Stimulated activated CD8-positive, alpha-beta memory T cell treated with anti-CD3 and anti-CD28 coated beads, Interleukin-2, amount 100 ng/mL, for 48 hours (primary cell): ENCODE data around the gene SPATS2L.

Experiments used
- DNase-seq, 2 donors: peaks; one replicate each; pipeline ENCODE4 v3.0.0-alpha.2; 2020; ENCODE audit warnings: low read depth in 2 of 2

The SPATS2L gene

DNA sequence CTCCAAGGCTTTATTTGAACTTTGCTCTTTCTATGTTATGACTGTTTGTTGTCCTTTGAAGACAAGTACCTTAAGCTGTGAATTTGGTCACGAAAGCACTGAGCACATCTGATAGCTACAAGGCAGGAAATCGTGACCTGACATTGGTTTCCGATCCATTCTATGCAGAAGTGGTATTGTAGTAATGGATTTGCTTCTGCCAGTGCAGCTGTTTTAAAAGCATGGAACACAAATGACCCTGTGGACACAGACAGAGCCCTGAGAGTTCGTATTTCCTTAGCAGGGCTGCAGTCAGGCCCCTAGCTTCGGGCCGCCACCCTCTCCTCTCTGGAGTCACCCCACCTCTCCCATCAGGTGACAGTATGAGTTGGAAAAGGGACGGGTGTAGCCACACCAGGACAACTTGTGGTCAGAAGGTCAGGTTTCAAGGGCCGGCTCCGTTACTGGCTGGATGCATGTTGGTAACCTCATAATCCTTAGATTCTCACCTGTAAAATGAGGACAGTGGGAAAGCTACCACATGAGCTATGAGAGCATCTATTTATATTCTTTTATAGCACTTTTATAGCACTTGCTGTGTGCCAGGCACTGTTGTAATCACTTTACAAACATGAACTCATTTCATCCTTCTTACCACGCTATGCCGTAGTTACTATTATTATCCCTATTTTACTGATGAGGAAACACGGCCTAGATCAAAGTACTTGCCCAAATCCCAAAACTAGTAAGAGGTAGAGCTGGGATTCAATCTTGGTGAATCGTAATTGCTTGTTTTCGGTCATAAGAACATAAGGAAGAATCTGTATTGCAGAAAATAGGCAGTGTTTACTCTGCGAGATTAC is 70.2 kb downstream of the SPATS2L start:
- no peak for DNase-seq

DNA sequence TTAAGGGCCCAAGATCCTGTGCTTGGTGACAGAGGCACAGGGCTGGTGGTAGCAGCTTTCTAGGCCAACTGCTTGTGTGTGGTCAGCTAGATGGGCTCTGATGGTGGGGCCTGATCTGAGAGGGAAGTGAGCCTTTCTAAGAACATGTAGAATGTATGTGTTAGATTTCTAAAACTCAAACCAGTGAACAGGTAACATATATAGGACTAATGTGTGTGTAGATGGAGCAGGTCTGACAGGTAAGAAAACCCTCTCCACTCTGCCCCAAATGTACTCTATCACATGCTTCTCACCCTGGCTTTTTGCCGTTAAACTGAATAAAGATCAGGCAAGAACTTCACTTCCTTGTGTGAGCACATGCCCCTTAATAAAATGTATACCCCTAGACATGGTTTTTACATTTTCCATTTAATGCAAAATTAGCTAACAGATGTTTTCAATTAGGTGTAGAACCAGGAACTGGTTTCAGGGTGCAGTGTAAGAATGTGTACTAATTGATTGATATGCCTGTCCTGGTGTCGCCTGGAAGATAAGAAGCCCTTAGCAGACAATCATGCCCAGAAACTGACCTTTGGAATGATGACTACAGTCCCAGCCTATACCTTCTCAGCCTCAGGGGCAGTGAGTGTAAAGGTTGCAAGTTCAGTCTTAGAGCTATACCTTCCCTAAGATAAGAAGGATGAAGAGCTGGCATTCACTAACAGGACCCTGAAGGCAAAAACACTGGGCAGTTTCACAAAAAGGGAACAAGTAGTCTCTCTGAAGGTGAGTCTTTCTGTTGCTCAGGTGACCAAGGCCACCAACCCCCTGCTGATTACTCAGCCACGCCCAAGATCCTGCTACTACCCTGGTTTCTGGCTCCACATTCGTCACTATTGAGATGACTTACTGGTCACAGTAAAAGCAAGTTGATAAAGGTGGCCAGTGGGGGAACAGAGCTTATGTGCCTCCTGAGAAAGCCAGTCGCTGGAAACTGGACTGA is 71.2 kb downstream of the SPATS2L start:
- no peak for DNase-seq

DNA sequence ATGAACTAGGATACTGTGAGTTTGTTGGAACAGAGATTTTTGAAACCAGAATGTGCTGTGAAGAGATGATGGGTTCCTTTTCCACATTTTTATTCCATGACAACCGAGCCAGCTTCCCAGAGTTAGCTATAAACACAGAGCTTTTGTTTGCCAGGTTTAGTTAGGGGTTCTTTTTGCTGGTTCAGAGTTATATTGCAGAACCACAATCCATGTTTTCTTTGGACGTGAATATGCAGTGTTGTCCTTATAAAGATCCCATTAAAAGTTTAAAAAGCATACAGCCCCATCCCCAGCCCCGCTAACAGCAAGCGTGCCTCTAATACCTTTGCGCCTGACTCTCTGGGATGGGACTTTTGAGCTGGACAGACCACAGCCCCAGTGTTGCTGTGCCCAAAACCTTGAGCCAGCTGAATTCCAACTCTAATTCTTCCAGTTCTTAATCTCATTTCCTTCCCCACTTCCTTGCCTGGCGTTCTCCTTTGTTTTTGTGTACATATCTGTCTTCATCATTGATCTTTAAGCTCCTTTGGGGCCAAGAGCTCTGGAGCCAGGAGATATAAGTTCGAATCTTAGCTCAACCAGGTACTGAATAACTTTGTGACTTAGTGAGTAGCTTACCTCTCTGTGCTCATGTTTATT is 72.3 kb downstream of the SPATS2L start:
- no peak for DNase-seq

DNA sequence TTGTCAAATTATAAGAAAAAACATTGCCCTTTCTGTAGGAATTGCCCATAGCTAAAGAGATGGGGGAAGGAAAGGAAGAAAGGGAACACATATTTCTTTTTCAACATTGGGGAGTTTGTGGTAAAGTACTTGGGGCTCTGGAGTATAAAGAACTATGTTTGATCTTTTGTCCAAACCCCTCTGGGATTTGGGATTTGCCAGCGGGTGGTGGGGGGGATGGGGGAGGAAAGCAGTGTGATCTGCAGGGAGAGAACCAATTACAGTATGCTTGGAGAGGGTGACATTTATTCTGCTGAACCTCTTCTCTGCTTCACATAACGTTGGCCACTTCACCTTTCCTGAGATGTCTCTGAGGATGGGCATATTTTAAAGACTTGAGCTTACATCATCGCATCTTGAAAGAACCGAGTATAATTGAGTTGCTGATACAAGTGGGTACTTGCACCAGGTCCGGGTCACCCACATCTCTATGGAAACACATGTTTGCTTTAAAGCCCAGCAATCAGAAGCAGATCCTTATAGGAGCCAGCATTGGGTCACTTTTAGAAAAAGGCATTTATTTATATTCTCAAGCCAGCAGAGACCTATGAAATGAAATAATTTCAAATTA is 73.1 kb downstream of the SPATS2L start:
- no peak for DNase-seq

DNA sequence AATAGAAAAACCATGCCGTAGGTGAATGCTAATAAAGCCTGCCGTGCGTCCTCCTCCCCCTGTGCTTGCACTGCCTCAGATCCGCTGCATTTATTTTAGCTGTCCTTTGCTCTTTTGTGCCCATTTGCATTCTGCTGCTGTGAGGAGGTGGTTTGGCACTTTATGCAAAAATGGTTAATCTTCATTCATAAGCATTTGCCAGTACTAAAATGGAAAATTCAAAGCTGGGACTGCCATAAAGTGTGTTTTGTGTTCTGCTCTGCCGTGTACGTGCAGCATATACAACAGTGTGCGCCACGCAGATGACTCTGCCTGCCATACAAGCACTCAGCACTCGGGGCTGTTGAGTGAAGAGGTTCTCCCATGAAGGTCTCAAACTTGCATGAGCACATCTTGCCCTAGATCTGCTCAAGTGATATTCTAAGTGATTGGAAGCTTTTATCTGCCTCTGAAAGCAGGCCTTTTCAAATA is 73.6 kb downstream of the SPATS2L start:
- DNase-seq = no peak

DNA sequence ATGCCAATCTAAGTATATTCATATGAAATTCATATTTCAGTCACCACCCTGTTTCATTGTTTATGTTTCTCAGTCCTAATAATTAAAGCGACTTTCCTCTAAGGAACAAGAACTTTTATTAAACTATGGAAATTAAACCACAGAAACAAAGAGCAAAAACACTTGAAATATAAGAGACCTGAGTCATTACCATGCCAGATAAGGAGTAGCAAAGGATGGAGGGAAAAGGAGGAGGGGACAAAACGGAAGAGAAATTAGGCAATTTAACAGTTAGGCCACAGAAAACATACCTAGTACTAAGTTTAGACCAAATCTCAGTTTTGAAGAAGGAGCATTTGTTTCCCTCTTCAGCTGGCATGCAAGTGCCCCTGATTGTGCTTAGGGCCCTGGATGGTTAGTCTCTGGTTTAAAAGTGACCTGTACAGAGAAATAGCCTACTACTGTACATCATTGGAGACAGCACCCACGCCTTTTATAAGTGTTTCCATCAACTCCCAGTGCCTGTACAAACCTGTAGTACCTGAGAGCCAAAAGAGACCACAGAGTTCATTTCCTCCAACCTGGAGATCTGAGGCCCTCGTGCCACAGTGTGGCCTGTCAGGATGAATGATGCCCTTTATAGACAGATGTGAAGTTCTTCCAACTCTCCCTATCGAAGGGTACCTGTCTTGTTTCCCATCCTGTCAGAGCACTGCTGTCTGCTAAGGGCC is 74.5 kb downstream of the SPATS2L start:
- no peak for DNase-seq

DNA sequence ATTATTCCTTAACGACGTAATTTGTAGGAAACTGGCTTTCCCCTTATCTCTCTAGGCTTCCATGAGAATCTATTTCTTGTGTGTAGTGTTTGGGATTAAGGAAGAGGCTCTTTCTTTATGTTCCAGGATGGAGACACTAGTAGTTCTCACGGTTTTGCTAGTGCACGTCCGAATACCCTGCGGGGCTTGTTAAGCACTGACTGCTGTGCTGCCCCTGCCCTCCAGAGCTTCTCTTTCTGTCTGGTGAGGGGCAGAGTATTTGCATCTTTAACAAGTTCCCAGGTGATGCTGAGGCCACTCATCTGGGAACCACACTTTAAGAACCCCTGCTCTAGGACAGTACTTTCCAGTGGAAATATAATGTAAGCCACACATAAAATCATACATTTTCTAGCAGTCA is 76.4 kb downstream of the SPATS2L start:
- DNase-seq = no peak

DNA sequence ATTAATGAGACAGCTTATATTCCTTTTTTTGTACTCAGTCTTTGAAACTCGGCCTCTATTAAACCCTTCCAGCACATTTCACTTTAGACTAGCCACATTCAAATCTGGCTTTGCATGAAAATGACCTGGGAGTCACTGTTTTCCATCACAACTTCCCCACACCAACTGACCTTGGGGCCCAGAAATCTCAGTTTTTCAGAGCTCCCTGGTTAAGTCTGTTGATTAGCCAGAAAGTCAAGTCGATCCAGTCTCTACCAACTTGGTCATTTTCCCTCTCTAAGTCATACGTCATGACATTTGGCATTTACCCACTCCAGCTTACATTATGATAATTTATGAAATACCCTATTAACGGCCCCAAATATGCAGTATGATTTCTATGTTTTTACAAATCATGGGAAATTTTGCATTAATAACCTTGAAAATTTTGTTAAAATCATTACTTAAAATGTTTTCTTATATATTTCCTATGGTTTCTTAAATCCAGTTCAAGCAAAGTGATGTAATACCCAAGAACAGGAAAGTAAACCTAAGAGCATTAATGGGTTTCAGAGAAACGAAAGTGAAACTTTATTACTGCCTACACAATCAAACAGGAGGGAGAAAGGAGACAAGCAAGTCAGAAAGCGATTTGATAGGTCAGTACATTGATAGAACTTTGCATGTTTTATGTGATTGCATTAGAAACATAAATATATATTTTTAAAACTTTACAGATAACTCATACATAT is 77.1 kb downstream of the SPATS2L start:
- no peak for DNase-seq

DNA sequence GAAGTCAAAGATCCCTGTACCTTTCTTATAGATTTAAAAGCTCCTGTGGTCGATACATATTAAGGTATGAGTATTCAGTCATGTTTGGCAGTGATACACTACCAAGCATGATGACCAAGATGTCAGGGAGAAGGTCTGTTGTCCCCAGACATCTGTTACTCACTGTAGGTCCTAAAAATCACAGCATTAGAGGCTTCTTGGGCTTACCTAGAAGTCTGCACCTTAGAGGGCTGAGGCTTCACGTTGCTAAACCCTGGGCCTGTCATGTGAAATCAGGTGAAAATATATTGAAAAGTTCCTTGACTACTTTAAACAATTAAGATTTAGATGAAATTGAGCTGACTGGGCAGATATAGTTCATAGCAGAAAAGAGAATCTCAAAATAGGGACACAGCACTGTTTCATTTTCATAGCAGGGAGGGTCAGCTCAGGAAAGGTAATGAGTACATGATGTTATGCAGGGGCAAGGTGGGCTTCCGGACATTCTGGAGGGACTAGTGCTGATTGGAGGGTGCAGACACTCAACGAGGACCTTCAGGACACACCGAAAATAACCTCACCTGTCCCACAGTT is 78.7 kb downstream of the SPATS2L start:
- no peak for DNase-seq

DNA sequence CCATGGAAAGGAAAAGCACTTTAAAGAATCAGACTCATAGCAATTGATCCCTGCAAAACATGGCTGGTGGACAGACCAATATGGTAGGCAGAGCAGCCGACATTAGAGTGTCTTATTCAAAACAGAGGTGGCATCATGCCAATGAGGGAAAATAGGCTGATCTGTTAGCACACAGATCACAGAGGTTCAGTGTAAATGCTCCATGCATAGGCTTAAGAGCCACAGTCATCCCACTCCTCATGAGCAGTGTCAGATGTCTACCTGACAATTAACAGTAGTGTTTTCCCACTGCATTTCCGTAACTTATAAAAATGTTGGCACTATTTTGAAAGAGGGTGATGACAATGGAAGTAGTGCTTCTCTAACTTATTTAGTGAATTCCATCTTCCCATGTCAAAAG is 86.7 kb downstream of the SPATS2L start:
- no peak for DNase-seq

DNA sequence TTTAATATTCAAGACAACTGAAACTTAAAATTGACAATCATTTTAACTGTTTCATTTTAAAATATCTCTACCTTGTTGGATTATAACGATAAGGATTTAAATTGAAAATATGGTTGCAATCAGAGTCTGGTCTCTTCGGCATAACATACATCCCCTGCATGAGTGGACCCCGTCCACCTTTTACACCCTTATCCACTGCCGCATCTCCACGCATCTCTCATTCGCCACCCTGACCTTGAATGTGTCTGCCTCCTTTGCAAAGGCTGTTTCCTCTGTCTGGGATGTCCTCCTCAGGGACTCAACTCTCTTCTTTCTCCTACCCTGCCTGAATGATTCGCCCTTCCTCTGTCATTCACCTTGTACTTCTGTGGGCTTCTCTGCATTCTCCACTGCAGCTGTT is 87.6 kb downstream of the SPATS2L start:
- no peak for DNase-seq

DNA sequence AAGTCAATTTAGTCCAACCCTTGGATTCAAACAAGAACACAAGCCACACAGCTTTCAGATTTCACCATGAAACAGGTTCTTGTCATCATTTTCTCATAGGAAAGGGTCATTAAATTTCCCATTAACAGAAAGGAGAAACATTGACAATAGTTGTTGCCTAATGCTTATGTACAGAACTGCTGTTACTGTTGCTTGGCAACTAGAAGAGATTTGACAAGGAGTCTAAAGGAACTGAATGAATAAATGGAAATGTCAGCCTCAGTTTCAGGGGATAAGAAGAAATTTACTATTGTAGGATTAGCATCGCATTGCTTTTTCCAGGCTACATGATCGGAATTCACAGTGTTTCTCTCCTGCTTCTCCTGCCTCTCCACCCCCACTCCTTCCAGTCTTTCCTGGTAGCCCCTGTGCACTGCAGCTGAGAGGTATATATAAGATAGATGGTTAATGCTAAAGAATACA is 90.3 kb downstream of the SPATS2L start:
- no peak for DNase-seq

DNA sequence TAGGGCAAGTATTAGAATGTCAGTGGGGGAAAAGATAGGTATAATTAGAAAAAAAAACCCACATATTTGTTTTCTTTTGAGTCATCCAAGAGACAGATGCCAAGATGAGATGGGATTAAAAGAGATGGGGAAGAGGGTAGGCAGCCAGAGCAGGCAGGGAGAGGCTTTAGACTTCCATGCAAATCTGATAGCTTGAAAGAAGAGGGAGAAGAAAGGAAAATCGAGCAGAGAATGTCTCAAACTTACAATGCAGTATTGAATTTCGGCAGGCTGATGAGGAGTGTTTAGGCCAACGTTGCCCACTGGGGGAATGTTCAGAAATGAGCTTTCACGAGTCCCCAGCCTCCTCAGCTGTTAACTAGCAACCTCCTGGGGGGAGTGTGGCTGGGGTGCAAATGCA is 91.3 kb downstream of the SPATS2L start:
- no peak for DNase-seq

DNA sequence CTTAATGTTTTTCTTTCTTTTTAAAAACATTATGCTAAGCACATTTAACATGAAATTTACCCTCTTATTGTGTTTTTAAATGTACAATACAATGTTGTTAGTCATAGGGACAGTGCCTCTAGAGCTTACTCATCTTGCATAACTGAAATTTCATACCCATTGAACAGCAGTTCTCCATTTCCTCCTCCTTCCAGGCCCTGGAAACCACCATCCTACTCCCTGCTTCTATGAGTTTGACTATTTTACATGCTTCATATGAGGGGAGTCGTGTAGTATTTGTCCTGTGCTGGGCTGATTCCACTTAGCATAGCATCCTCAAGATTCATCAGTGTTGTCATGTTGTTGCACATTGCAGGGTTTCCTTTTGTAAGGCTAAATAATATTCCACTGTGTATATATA is 92.6 kb downstream of the SPATS2L start:
- no peak for DNase-seq

DNA sequence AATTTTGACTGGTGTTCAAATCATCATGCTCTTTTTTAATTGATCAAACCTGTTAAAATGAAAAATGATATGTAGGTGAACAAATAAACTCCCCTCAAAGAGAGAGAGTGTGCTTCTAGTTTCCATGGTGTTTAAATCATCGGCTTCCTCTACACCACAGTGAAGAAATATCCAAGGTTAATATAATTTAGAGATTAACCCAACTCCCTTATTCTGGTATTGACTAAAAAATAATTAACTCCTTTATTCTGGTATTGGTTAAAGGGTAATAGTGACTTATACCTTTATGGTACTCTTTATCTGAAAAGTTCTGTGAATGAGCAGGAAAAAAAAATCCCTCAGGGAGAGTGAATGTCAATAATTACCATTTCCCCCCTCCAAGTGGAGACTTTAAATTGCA is 93.1 kb downstream of the SPATS2L start:
- no peak for DNase-seq

DNA sequence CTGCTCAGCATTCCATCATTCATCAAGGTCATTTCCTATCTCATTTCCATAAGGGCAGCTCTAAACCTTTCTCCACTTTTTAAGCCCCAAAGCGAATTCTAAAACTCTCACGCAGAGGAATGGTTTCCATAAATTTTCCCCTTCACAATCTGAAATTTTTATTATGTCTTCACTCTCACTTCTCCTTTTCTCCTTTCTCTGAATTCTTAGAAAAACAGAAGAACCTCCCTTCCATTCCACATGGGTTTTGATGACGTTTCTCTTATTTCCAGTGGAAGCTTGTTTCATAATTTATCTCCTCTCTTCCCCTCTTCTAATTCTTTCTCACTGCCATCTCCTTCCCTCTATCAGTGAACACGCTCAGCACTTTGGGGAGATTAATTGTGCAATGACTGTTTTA is 97.3 kb downstream of the SPATS2L start:
- DNase-seq = no peak

DNA sequence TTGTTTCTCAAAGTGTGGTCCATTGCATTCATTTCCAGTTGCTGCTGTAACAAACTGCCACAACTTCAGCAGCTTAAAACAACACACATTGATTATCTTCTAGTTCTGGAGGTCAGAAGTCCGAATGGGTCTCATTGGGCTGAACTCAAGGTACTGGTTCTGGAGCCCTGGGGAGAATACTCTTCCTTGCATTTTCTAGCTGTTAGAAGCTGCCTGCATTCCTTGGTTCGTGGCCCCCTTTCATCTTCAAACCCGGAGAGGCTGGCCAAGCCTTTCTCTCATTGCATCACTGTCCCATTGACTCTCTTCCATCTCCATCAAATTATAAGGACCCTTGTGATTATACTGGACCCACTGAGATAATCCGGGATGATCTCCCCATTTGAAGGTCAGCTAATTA is 98.1 kb downstream of the SPATS2L start:
- DNase-seq = no peak

DNA sequence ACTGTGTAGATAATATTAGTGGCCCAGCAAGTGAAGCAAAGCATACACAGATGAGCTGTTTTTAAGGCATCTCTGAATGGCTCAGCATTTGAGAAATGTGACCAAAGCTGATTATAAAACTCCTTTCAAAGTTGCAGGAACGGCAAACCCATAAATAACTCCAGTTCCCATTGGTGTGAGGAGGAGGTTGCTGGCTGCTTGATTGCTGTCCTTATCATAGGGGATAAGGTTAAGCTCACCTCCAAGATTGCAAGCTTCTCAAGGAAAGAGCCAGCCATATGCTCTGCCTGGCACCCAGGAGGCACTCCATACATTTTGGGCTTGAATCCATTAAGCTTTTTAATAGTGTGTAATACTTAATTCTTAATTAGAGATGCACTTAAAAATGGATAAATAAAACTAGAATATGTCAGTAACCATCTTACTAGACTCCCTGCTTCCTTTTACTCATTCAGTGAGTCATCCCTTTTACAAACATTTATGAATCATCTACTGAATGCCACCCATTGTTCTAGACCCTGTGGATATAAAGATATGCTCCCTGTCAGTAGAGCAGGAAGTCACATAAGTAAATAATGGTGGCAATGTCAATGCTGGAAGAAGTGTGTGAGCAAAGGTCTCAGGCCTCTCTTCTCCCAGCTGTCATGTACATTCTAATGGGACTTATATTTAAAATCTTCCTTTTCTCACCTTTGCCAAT is 99.3 kb downstream of the SPATS2L start:
- DNase-seq = no peak

DNA sequence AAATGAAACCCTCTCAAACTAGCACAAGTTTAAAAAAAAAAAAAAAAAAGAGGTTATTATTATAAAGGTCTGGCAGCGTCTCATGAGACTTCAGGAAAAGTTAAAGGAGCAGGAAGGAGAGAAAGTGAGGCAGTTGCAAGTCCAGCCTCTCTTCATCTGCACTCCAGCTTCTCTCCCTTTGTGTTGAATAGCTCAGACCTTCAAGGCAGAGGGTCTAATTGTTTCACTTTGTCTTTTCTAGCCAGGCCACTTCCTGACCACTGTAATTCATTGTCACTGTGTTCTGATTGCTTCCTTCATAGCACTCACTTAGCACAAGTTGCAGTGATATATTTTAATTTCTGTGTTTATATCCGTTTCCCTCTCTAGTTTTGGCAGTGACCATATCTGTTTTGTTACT is 99.9 kb downstream of the SPATS2L start:
- no peak for DNase-seq
